ENCODE results near the gene PDCD1. TPM values are rescaled to one million over a fixed set of nuclear protein-coding genes. Genes with fewer than 3 reads are reported as not detected.

Gene PDCD1
- total and polyA plus RNA-seq, 2 of the 13 experiments (the other 11 are each of a cell fraction or from before 2014, with no cell fraction given), result 0.04 TPM; not detected in 1

DNA sequence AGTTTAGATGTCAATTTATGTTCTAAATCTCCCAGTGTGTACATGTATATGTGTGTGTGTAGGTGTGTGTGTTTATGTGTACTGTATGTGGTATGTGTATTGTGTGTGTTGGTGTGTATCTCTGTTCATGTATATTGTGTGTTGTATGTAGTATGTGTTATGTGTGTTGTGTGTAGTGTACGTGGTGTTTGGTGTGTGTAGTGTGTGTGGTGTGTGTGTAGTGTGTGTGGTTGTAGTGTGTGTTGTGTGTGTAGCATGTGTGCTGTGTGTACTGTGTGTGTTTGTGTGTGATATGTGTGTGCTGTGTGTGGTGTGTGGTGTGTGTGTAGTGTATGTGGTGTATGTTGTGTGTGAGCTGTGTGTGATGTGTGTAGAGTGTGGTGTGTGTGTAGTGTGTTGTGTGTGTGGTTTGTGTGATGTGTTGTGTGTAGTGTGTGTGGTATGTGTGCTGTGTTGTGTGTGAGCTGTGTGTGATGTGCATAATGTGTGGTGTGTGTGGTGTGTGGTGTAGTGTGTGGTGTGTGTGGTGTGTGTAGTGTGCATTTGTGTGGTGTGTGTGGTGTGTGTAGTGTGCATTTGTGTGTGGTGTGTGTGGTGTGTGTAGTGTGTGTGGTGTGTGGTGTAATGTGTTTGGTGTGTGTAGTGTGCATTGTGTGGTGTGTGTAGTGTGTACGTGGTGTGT, 5.6 kb upstream of the PDCD1 start:
- POLR2A ChIA-PET, result no interaction called here
- Histone ChIP-seq H3K4me3 (replicated peaks in 1 of 3; ENCODE audit: insufficient read depth in 1 of 3, low read depth in 2 of 3, low read length in 3 of 3) (no peak overlapping the region), H3K4me2 (ENCODE audit: low read depth, low read length) (no peak overlapping the region), H3K36me3 (replicated peaks in 1 of 2; ENCODE audit: control insufficient read depth in 1 of 2, insufficient read depth in 2 of 2, low read length in 2 of 2) (no peaks in the 10 kb centered on the region), H3K27ac (ENCODE audit: extremely low read length, insufficient read depth, low read length) (no peak overlapping the region), H3K27me3 (ENCODE audit: control insufficient read depth in 1 of 2, insufficient read depth in 2 of 2, low read length in 2 of 2) (peaks cover 9 to 85% of the 10 kb centered on the region in 2 experiments; a peak in 4 of 5 replicates), H3K79me2 (ENCODE audit: insufficient read depth, low read length) (no peaks in the 10 kb centered on the region), H3K9me3 (ENCODE audit: low read length) (no peaks in the 10 kb centered on the region), H4K20me1 (ENCODE audit: insufficient read depth, low read length) (0 out of 2 replicates have a peak, but pooled peaks cover 5% of the 10 kb centered on the region), H3K4me1 (ENCODE audit: insufficient read depth, low read length) (peaks cover 6% of the 10 kb centered on the region), H2AFZ (ENCODE audit: low read length) (no peak overlapping the region), H3K9ac (ENCODE audit: insufficient read depth, low read depth, low read length) (no peak overlapping the region)
- CTCF ChIA-PET (ENCODE audit: low intra/inter-chr PET ratio, low total read pairs), result no interaction called here
- no peak for ATAC-seq
- WGBS (ENCODE audit: low lambda C conversion rate), result 65% methylated on average over 2 of the region's 2 CpGs
- peak; percentile 98 for FAIRE-seq
- intact Hi-C loops (cut with micrococcal nuclease; ENCODE audit: unreplicated experiment), result no loop called here
- no peak for DNase-seq (ENCODE audit: low spot score)
- no TSS peak for BruUV-seq (replicated peaks)
- in situ Hi-C loops (cut with HindIII; ENCODE audit: extremely low pct_ligation_motif_present, low pct_unique_long_range_greater_than_20kb), result no loop called here
- TF ChIP-seq, protein P1, sequence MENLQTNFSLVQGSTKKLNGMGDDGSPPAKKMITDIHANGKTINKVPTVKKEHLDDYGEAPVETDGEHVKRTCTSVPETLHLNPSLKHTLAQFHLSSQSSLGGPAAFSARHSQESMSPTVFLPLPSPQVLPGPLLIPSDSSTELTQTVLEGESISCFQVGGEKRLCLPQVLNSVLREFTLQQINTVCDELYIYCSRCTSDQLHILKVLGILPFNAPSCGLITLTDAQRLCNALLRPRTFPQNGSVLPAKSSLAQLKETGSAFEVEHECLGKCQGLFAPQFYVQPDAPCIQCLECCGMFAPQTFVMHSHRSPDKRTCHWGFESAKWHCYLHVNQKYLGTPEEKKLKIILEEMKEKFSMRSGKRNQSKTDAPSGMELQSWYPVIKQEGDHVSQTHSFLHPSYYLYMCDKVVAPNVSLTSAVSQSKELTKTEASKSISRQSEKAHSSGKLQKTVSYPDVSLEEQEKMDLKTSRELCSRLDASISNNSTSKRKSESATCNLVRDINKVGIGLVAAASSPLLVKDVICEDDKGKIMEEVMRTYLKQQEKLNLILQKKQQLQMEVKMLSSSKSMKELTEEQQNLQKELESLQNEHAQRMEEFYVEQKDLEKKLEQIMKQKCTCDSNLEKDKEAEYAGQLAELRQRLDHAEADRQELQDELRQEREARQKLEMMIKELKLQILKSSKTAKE (CRISPR knock-in tag; IDR thresholded peaks at IDR 0.05; ENCODE audit: borderline replicate concordance), result peak; percentile 41; the same call in 1 of the 2 replicates
- TF ChIP-seq, protein P2, sequence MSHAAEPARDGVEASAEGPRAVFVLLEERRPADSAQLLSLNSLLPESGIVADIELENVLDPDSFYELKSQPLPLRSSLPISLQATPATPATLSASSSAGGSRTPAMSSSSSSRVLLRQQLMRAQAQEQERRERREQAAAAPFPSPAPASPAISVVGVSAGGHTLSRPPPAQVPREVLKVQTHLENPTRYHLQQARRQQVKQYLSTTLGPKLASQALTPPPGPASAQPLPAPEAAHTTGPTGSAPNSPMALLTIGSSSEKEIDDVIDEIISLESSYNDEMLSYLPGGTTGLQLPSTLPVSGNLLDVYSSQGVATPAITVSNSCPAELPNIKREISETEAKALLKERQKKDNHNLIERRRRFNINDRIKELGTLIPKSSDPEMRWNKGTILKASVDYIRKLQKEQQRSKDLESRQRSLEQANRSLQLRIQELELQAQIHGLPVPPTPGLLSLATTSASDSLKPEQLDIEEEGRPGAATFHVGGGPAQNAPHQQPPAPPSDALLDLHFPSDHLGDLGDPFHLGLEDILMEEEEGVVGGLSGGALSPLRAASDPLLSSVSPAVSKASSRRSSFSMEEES (CRISPR knock-in tag; IDR thresholded peaks at IDR 0.05), result no peak
- TF ChIP-seq ZNF564 (CRISPR knock-in tag; IDR thresholded peaks at IDR 0.05) (no peak), KAT7 (CRISPR knock-in tag; IDR thresholded peaks at IDR 0.05; ENCODE audit: borderline replicate concordance) (no peak), ZNF282 (IDR thresholded peaks at IDR 0.05; ENCODE audit: partially characterized antibody) (peak; percentile 20), RORA (CRISPR knock-in tag; IDR thresholded peaks at IDR 0.05) (no peak), ZFP62 (CRISPR knock-in tag; IDR thresholded peaks at IDR 0.05) (no peak), HOXA5 (CRISPR knock-in tag; IDR thresholded peaks at IDR 0.05) (no peak), KMT2B (CRISPR knock-in tag; IDR thresholded peaks at IDR 0.05) (no peak), ZNF543 (CRISPR knock-in tag; IDR thresholded peaks at IDR 0.05) (no peak), IKZF4 (CRISPR knock-in tag; IDR thresholded peaks at IDR 0.05; ENCODE audit: borderline replicate concordance, low read depth, not compliant biosample characterization) (no peak), ZNF772 (CRISPR knock-in tag; IDR thresholded peaks at IDR 0.05) (no peak), NR3C1 (CRISPR knock-in tag; IDR thresholded peaks at IDR 0.05) (no peak), ZBTB20 (CRISPR knock-in tag; IDR thresholded peaks at IDR 0.05; ENCODE audit: borderline replicate concordance, low read depth) (no peak)
- TF ChIP-seq, protein P3, sequence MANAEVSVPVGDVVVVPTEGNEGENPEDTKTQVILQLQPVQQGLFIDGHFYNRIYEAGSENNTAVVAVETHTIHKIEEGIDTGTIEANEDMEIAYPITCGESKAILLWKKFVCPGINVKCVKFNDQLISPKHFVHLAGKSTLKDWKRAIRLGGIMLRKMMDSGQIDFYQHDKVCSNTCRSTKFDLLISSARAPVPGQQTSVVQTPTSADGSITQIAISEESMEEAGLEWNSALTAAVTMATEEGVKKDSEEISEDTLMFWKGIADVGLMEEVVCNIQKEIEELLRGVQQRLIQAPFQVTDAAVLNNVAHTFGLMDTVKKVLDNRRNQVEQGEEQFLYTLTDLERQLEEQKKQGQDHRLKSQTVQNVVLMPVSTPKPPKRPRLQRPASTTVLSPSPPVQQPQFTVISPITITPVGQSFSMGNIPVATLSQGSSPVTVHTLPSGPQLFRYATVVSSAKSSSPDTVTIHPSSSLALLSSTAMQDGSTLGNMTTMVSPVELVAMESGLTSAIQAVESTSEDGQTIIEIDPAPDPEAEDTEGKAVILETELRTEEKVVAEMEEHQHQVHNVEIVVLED (CRISPR knock-in tag; IDR thresholded peaks at IDR 0.05; ENCODE audit: borderline replicate concordance), result no peak
- TF ChIP-seq, protein P4, sequence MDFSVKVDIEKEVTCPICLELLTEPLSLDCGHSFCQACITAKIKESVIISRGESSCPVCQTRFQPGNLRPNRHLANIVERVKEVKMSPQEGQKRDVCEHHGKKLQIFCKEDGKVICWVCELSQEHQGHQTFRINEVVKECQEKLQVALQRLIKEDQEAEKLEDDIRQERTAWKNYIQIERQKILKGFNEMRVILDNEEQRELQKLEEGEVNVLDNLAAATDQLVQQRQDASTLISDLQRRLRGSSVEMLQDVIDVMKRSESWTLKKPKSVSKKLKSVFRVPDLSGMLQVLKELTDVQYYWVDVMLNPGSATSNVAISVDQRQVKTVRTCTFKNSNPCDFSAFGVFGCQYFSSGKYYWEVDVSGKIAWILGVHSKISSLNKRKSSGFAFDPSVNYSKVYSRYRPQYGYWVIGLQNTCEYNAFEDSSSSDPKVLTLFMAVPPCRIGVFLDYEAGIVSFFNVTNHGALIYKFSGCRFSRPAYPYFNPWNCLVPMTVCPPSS (IDR thresholded peaks at IDR 0.05), result 0 out of 2 replicates have a peak, but pooled peaks have one; percentile 71
